ENCODE data around the gene CCDC146. TPM values are rescaled to one million over a fixed set of nuclear protein-coding genes. Genes with fewer than 3 reads are reported as not detected.
"Not testable (repeated sequence)": the region's sequence is repeated elsewhere in the genome, so short reads cannot be mapped to it uniquely, and the experiment has no call there.

Gene CCDC146
- total RNA-seq, 1 donor from 2014 or later: 0.79 TPM

- peak; percentile 32 to 44 for DNase-seq (ENCODE audit: low read depth in 2 of 2)
Measured at GRCh38 chr7:77327932-77328628, 205.7 kb downstream of the CCDC146 start.

- peak; percentile 27 to 65 for DNase-seq (ENCODE audit: low read depth in 2 of 2)
Measured at GRCh38 chr7:77328669-77329068, 206.3 kb downstream of the CCDC146 start.

- no peak for DNase-seq (ENCODE audit: low read depth in 2 of 2)
Measured at GRCh38 chr7:77329466-77330168, 207.2 kb downstream of the CCDC146 start.

GRCh38 chr7:77330169-77330882, 207.9 kb downstream of the CCDC146 start:
- DNase-seq (ENCODE audit: low read depth in 2 of 2): peak; percentile 80 to 91

GRCh38 chr7:77331938-77332695, 209.7 kb downstream of the CCDC146 start:
- peak; percentile 89 to 93 for DNase-seq (ENCODE audit: low read depth in 2 of 2)

GRCh38 chr7:77334039-77334438, 211.6 kb downstream of the CCDC146 start:
- not testable (repeated sequence) for DNase-seq (ENCODE audit: low read depth in 2 of 2)

GRCh38 chr7:77335581-77335980, 213.2 kb downstream of the CCDC146 start:
- no peak for DNase-seq (ENCODE audit: low read depth in 2 of 2)

- DNase-seq (ENCODE audit: low read depth in 2 of 2): no peak
Measured at GRCh38 chr7:77337456-77337990, 215.1 kb downstream of the CCDC146 start.

GRCh38 chr7:77338260-77338659, 215.8 kb downstream of the CCDC146 start:
- DNase-seq (ENCODE audit: low read depth in 2 of 2): peak in 1 of 2 donors; percentile 15

GRCh38 chr7:77338883-77339629, 216.6 kb downstream of the CCDC146 start:
- no peak for DNase-seq (ENCODE audit: low read depth in 2 of 2)

GRCh38 chr7:77339726-77340125, 217.3 kb downstream of the CCDC146 start:
- DNase-seq (ENCODE audit: low read depth in 2 of 2): no peak

Other genes with a start within 250 kb of the CCDC146 start
- not detected in 2 replicates for gene SPDYE17, start 90.3 kb upstream of the CCDC146 start, total RNA-seq
- 0.20 and 0.22 TPM in 2 replicates for gene SPDYE18, start 60.1 kb upstream of the CCDC146 start, total RNA-seq
- under 0.01 and 0.20 TPM in 2 replicates for gene FGL2, start 77.2 kb downstream of the CCDC146 start, total RNA-seq

Data from lung microvascular endothelial cell (primary cell).